ENCODE results near the gene SIK3. TPM values are rescaled to one million over a fixed set of nuclear protein-coding genes. Genes with fewer than 3 reads are reported as not detected.

SIK3 gene
- total and polyA plus RNA-seq, 12 donors = 11.7 to 176 (median 25.2) TPM

- H3K4me1 ChIP-seq (replicated peaks in 1 of 2) = peaks cover 5 to 20% of the 10 kb centered on the region in 2 donors
Measured at GRCh38 chr11:117064275-117064674, 34.0 kb downstream of the SIK3 start.

DNA sequence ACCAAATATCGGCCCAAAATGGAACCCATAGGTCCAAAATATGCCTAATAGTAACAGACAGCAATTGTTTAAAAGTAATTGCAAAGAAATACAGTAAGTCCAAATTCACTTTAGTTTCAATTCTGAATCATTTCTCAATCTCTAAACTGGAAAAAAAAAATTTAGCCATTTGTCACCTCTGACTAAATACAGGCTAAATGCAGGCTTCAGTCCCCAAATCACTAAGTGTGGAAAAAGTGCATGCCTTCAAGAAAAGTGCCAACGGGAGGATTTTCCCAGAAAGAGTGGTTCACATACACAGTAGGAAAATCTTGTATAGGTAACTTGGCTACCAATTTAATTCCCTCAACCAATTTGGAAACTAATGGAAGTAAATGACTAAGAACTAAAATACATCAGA is 35.7 kb downstream of the SIK3 start:
- TF ChIP-seq POLR2A (IDR thresholded peaks at IDR 0.05) = no peak
- TF ChIP-seq, protein P1, sequence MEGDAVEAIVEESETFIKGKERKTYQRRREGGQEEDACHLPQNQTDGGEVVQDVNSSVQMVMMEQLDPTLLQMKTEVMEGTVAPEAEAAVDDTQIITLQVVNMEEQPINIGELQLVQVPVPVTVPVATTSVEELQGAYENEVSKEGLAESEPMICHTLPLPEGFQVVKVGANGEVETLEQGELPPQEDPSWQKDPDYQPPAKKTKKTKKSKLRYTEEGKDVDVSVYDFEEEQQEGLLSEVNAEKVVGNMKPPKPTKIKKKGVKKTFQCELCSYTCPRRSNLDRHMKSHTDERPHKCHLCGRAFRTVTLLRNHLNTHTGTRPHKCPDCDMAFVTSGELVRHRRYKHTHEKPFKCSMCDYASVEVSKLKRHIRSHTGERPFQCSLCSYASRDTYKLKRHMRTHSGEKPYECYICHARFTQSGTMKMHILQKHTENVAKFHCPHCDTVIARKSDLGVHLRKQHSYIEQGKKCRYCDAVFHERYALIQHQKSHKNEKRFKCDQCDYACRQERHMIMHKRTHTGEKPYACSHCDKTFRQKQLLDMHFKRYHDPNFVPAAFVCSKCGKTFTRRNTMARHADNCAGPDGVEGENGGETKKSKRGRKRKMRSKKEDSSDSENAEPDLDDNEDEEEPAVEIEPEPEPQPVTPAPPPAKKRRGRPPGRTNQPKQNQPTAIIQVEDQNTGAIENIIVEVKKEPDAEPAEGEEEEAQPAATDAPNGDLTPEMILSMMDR (IDR thresholded peaks at IDR 0.05) = no peak
- Histone ChIP-seq H3K36me3 (replicated peaks in 1 of 2) (no peaks in the 10 kb centered on the region), H3K9me3 (replicated peaks in 1 of 3) (no peaks in the 10 kb centered on the region), H3K27ac (no peak overlapping the region), H3K4me3 (no peak overlapping the region), H3K27me3 (no peaks in the 10 kb centered on the region), H3K4me1 (replicated peaks in 1 of 2) (peaks cover 5 to 26% of the 10 kb centered on the region in 2 donors)
- intact Hi-C loops (cut with DNase I) = no loop called here
- no peak for DNase-seq
- 90 to 97% (median 95%) methylated on average over 2 of the region's 2 CpGs for whole genome bisulfite sequencing, 4 donors

More at GRCh38 chr11:117064275-117064674, 34.0 kb downstream of the SIK3 start:
- no peak for TF ChIP-seq POLR2A (IDR thresholded peaks at IDR 0.05)
- TF ChIP-seq, protein P1 (IDR thresholded peaks at IDR 0.05) = peak in 3 of 6 experiments; percentile 11 to 27 (median 12)
- H3K27ac ChIP-seq = peak overlapping the region in 1 of 5 donors; percentile 0
- no peak overlapping the region for H3K4me3 ChIP-seq
- no peak for DNase-seq
- no peaks in the 10 kb centered on the region for H3K36me3 ChIP-seq (replicated peaks in 1 of 2)
- no peaks in the 10 kb centered on the region for H3K9me3 ChIP-seq (replicated peaks in 1 of 3)
- intact Hi-C loops (cut with DNase I) = no loop called here
- WGBS, 4 donors = 17 to 35% (median 25%) methylated on average over 1 of the region's 1 CpG
- no peaks in the 10 kb centered on the region for H3K27me3 ChIP-seq

DNA sequence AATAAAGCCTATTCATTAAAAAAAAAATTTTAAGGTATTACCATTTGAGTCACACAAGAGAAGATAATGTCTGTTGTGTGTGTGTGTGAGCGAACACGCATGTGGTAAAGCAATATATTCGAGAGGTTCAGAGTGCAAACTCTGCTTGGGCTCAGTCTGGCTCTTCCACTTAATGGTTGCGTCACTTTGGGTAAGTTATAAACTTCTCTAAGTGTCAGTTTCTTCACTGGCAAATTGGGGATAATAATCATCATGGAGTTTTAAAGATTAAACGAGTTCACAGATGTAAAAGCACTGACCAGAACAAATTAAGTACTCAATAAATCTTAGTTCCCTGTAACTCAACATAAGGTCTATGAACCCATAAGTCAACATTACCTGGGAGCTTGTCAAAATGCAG is 37.0 kb downstream of the SIK3 start:
- Histone ChIP-seq H3K4me3 (no peak overlapping the region), H3K27me3 (no peaks in the 10 kb centered on the region), H3K4me1 (replicated peaks in 1 of 2) (peaks cover 5 to 26% of the 10 kb centered on the region in 2 donors), H3K36me3 (replicated peaks in 1 of 2) (no peaks in the 10 kb centered on the region), H3K27ac (no peak overlapping the region), H3K9me3 (replicated peaks in 1 of 3) (no peaks in the 10 kb centered on the region)
- 95 to 99% (median 95%) methylated on average over 5 of the region's 5 CpGs for WGBS, 4 donors
- no peak for DNase-seq
- intact Hi-C loops (cut with DNase I) = no loop called here
- TF ChIP-seq POLR2A (IDR thresholded peaks at IDR 0.05) = no peak
- TF ChIP-seq, protein P1 (IDR thresholded peaks at IDR 0.05) = no peak

GRCh38 chr11:117059611-117060148 is 38.5 kb downstream of the SIK3 start:
- H3K9me3 ChIP-seq (replicated peaks in 1 of 3) = no peaks in the 10 kb centered on the region
- H3K4me1 ChIP-seq (replicated peaks in 1 of 2) = peaks cover 5 to 24% of the 10 kb centered on the region in 2 donors
- no peak for DNase-seq
- H3K27me3 ChIP-seq = no peaks in the 10 kb centered on the region
- TF ChIP-seq, protein P1 (IDR thresholded peaks at IDR 0.05) = no peak
- TF ChIP-seq POLR2A (IDR thresholded peaks at IDR 0.05) = no peak
- H3K36me3 ChIP-seq (replicated peaks in 1 of 2) = no peaks in the 10 kb centered on the region
- 92 to 96% (median 93%) methylated on average over 3 of the region's 3 CpGs for WGBS, 4 donors
- intact Hi-C loops (cut with DNase I) = no loop called here
- no peak overlapping the region for H3K4me3 ChIP-seq
- H3K27ac ChIP-seq = no peak overlapping the region

Measured in adrenal gland (tissue), 12 donors.